H9 (cell line): ENCODE measurements around the gene SLC26A2. TPM values are rescaled to one million over a fixed set of nuclear protein-coding genes. Genes with fewer than 3 reads are reported as not detected.
A peak's percentile ranks its signal among the peaks of the same experiment; 100 is the strongest.

Experiments
- DNase-seq: peaks from one replicate; pipeline ENCODE4 v3.0.0-alpha.2; 2017
- H2AFZ ChIP-seq: one replicate; pipeline ENCODE4 v1.6.1; 2013; ENCODE audit warnings: mild to moderate bottlenecking, low read length, control low read depth, moderate library complexity
- H2AK5ac ChIP-seq: 2 replicates; pipeline ENCODE4 v1.6.1; 2013; ENCODE audit warnings: low read length, control low read depth, mixed read lengths; ENCODE audit not compliant: insufficient read length
- H2BK120ac ChIP-seq: one replicate; pipeline ENCODE4 v1.6.1; 2013; ENCODE audit warnings: low read depth, mild to moderate bottlenecking, low read length, control low read depth, inconsistent platforms; ENCODE audit not compliant: poor library complexity, severe bottlenecking
- H2BK12ac ChIP-seq: 2 replicates; pipeline ENCODE4 v1.6.1; 2013; ENCODE audit warnings: low read length, control low read depth, mixed read lengths, low read depth; ENCODE audit not compliant: insufficient read length
- H2BK15ac ChIP-seq: 2 replicates; pipeline ENCODE4 v1.6.1; 2013; ENCODE audit warnings: low read depth, low read length, control low read depth
- H2BK20ac ChIP-seq: one replicate; pipeline ENCODE4 v1.6.1; 2013; ENCODE audit warnings: low read depth, mild to moderate bottlenecking, low read length, control low read depth, inconsistent platforms; ENCODE audit not compliant: poor library complexity, severe bottlenecking
- H2BK5ac ChIP-seq: 2 replicates; pipeline ENCODE4 v1.6.1; 2013; ENCODE audit warnings: low read length, control low read depth, mixed read lengths; ENCODE audit not compliant: insufficient read length
- H3K14ac ChIP-seq: 2 replicates; pipeline ENCODE4 v1.6.1; 2013; ENCODE audit warnings: low read length, control low read depth; ENCODE audit not compliant: insufficient read depth
- H3K18ac ChIP-seq: 2 replicates; pipeline ENCODE4 v1.6.1; 2013; ENCODE audit warnings: low read depth, mild to moderate bottlenecking, mixed read lengths, low read length, control low read depth; ENCODE audit not compliant: insufficient read length
- H3K23ac ChIP-seq: 2 replicates; pipeline ENCODE4 v1.6.1; 2013; ENCODE audit warnings: low read length, control low read depth, mixed read lengths, low read depth; ENCODE audit not compliant: insufficient read length
- H3K23me2 ChIP-seq: 2 replicates; pipeline ENCODE4 v1.6.1; 2013; ENCODE audit warnings: low read depth, mild to moderate bottlenecking, mixed read lengths, low read length, control low read depth; ENCODE audit not compliant: insufficient read length, poor library complexity, severe bottlenecking
- H3K27ac ChIP-seq: 2 replicates; pipeline ENCODE4 v1.5.1; 2013; ENCODE audit warnings: low read length, control low read depth, mixed read lengths, low read depth; ENCODE audit not compliant: insufficient read length
- H3K27me3 ChIP-seq: 2 replicates; pipeline ENCODE4 v1.6.1; 2013; ENCODE audit warnings: low read length, control low read depth, inconsistent platforms; ENCODE audit not compliant: insufficient read depth
- H3K4ac ChIP-seq: 2 replicates; pipeline ENCODE4 v1.6.1; 2013; ENCODE audit warnings: low read depth, mild to moderate bottlenecking, control low read depth, inconsistent platforms, low read length, moderate library complexity
- H3K4me1 ChIP-seq: 2 replicates; pipeline ENCODE4 v1.6.1; 2013; ENCODE audit warnings: low read length, control low read depth, inconsistent platforms; ENCODE audit not compliant: insufficient read depth
- H3K4me2 ChIP-seq: 2 replicates; pipeline ENCODE4 v1.6.1; 2013; ENCODE audit warnings: low read length, control low read depth, mixed read lengths; ENCODE audit not compliant: insufficient read length, insufficient read depth
- H3K56ac ChIP-seq: 2 replicates; pipeline ENCODE4 v1.6.1; 2013; ENCODE audit warnings: low read depth, mild to moderate bottlenecking, mixed read lengths, low read length, control low read depth; ENCODE audit not compliant: insufficient read length
- H3K79me1 ChIP-seq: 2 replicates; pipeline ENCODE4 v1.6.1; 2013; ENCODE audit warnings: low read depth, mild to moderate bottlenecking, moderate library complexity, low read length, control low read depth, inconsistent platforms; ENCODE audit not compliant: insufficient read depth, poor library complexity, severe bottlenecking
- H3K79me2 ChIP-seq: 2 replicates; pipeline ENCODE4 v1.6.1; 2013; ENCODE audit warnings: low read length, control low read depth, inconsistent platforms; ENCODE audit not compliant: insufficient read depth
- H3K9ac ChIP-seq: 2 replicates; pipeline ENCODE4 v1.6.1; 2013; ENCODE audit warnings: low read length, control low read depth, mixed read lengths; ENCODE audit not compliant: insufficient read length; ENCODE audit errors: extremely low read depth
- H3K9me3 ChIP-seq: one replicate; pipeline ENCODE4 v1.6.1; 2013; ENCODE audit warnings: low read depth, low read length, inconsistent platforms; ENCODE audit not compliant: control insufficient read depth
- H3T11ph ChIP-seq: one replicate; pipeline ENCODE4 v1.6.1; 2013; ENCODE audit warnings: mild to moderate bottlenecking, low read length, control low read depth, inconsistent platforms
- H4K20me1 ChIP-seq: one replicate; pipeline ENCODE4 v1.6.1; 2013; ENCODE audit not compliant: control insufficient read depth, insufficient read length, insufficient read depth
- H4K5ac ChIP-seq: 2 replicates; pipeline ENCODE4 v1.6.1; 2013; ENCODE audit warnings: low read depth, mild to moderate bottlenecking, mixed read lengths, low read length, control low read depth; ENCODE audit not compliant: insufficient read length
- H4K8ac ChIP-seq: replicated peaks from 2 replicates; pipeline ENCODE4 v1.6.1; 2013; ENCODE audit warnings: low read length, control low read depth, mixed read lengths, low read depth; ENCODE audit not compliant: insufficient read length
- H4K91ac ChIP-seq: 2 replicates; pipeline ENCODE4 v1.6.1; 2013; ENCODE audit warnings: low read depth, mild to moderate bottlenecking, moderate library complexity, mixed read lengths, low read length, control low read depth; ENCODE audit not compliant: insufficient read length
- H3K27ac Mint-ChIP-seq, 3 experiments: 2 replicates in 2 of 3; 3 replicates in 1 of 3; pipeline ENCODE4 v1.8.0; 2020 to 2021; ENCODE audit warnings: mixed read lengths in 3 of 3, mild to moderate bottlenecking in 1 of 3, moderate library complexity in 1 of 3
- H3K27me3 Mint-ChIP-seq: 2 replicates; pipeline ENCODE4 v1.8.0; 2021; ENCODE audit warnings: low read depth, mild to moderate bottlenecking, moderate library complexity, mixed read lengths
- H3K36me3 Mint-ChIP-seq, 3 experiments: 2 replicates in 2 of 3; 3 replicates in 1 of 3; pipeline ENCODE4 v1.8.0; 2020 to 2021; ENCODE audit warnings: low read depth in 3 of 3, mixed read lengths in 3 of 3; ENCODE audit not compliant: insufficient read depth in 1 of 3
- H3K4me1 Mint-ChIP-seq, 2 experiments: 2 replicates each; pipeline ENCODE4 v1.8.0; 2020; ENCODE audit warnings: mixed read lengths in 2 of 2
- H3K4me3 Mint-ChIP-seq, 2 experiments: 2 replicates in 1 of 2; 3 replicates in 1 of 2; pipeline ENCODE4 v1.8.0; 2020 to 2021; ENCODE audit warnings: mild to moderate bottlenecking in 2 of 2, mixed read lengths in 2 of 2, moderate library complexity in 1 of 2
- H3K9me3 Mint-ChIP-seq, 2 experiments: 2 replicates in 1 of 2; 3 replicates in 1 of 2; pipeline ENCODE4 v1.8.0; 2020; ENCODE audit warnings: mild to moderate bottlenecking in 2 of 2, mixed read lengths in 2 of 2, moderate library complexity in 1 of 2
- WGBS: extraction: QIAGEN DNeasy Blood & Tissue Kit; methylation state at CpG from one replicate; pipeline ENCODE4 v1.1.7; 2013; ENCODE audit warnings: missing lambda C conversion rate, low lambda C conversion rate, mixed read lengths; ENCODE audit not compliant: insufficient read length; ENCODE audit errors: extremely low coverage; 5-methylcytosine and 5-hydroxymethylcytosine counted together
- long read RNA-seq: library from polyadenylated mRNA; unstranded; transcript quantifications from one replicate; pipeline ENCODE4 v2.0.0, GENCODE V29; 2020
- total RNA-seq: library from RNA; stranded (reverse); gene quantifications from 2 replicates; pipeline ENCODE4 v1.2.1, GENCODE V29; 2021
- TF ChIP-seq, protein P1 (sequence below): fragments of 200-600 bp; sonication (generic); conservative IDR thresholded peaks from 3 replicates; pipeline ENCODE4 v1.8.0; 2021; ENCODE audit warnings: antibody characterized with exemption, mild to moderate bottlenecking

Gene SLC26A2
- 5.9 and 6.1 TPM in 2 replicates for total RNA-seq
- long read RNA-seq, full-length matches to known transcripts: 17 of 17 reads
- long read RNA-seq, partial matches to known transcripts: 0 of 17 reads
- long read RNA-seq, other reads (novel, unspliced or antisense): 0 of 17 reads

DNA sequence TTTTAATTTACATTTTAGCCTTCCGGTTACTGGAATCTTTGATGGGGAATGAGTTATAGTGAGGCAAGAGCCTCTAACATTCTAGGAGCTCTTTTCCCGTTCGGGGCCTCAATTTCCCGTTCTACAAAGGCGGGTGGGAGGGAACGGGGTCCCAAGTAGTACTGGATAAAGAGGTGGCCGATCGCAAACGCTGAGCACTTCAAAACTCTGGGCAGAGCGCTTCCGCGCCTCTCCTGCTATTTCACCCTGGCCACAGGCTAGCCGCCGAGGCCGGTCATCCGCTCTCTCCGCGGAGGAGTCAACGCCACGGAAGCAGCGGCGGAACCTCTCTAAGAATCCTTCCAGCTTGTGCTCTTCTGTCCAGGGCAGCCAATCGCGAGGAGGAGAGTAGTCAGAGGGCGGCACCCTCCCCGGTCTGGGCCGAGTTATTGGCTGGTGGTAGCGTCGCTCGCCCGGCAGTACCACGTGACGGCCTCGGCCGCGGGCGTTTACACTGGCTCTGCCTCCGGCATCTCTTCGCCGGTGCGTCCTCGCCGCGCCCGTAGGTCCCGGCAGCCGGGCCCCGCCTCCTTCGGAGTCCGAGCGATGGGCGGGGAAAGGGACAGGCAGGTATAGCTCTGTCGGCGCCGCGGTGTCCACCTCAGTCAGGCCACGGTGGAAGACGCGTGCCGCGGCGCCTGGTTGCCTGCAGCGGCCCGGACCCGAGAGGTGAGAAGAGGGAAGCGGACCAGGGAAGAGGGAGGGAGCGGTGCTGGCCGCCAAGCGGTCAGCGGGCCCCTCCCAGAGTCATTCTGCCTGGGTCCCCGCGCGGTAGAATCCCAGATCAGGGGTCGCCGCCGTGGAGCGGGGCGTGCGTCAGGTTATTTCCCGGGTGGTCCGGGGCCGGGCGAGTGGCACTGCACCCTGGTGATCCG lies at the start of gene SLC26A2:
Gene SLC26A2 (plus strand): TSS at position 487 of the 914 bp plus-strand sequence. CDS start 16,895 bp downstream, outside the sequence.
- Histone ChIP-seq H3K56ac (no peak within 1 kb of the TSS), H4K5ac (no peak within 1 kb of the TSS), H3K4me1 (peaks cover 2% of the 10 kb centered on the region; the same call in 1 of the 2 replicates), H2AFZ (no peak within 1 kb of the TSS), H2AK5ac (no peak within 1 kb of the TSS), H3K79me1 (no peaks in the 10 kb centered on the region), H3K27ac (no peak within 1 kb of the TSS), H4K20me1 (no peaks in the 10 kb centered on the region), H3K27me3 (no peaks in the 10 kb centered on the region; the same call in 1 of the 2 replicates), H3K4ac (no peak within 1 kb of the TSS), H3K79me2 (no peaks in the 10 kb centered on the region), H2BK5ac (no peak within 1 kb of the TSS), H3K23me2 (peaks cover 5% of the 10 kb centered on the region), H2BK12ac (no peak within 1 kb of the TSS), H3K9me3 (no peaks in the 10 kb centered on the region), H2BK120ac (no peak within 1 kb of the TSS), H3K18ac (no peak within 1 kb of the TSS), H4K8ac (no peak within 1 kb of the TSS), H2BK20ac (no peak within 1 kb of the TSS), H3K23ac (no peak within 1 kb of the TSS), H3K4me2 (peak within 1 kb of the TSS; percentile 82), H3K9ac (no peak within 1 kb of the TSS), H4K91ac (no peak within 1 kb of the TSS), H3T11ph (no peak within 1 kb of the TSS), H3K14ac (no peak within 1 kb of the TSS), H2BK15ac (no peak within 1 kb of the TSS)
- Mint-ChIP-seq H3K27ac (peak within 1 kb of the TSS; percentile 97 to 99 (median 98)), H3K9me3 (no peaks in the 10 kb centered on the region), H3K36me3 (peaks cover 0 to 2% (median 0%) of the 10 kb centered on the region in 3 experiments; a peak in 1 of 7 replicates), H3K4me1 (peaks cover 13 to 16% of the 10 kb centered on the region in 2 experiments), H3K27me3 (peaks cover 9% of the 10 kb centered on the region), H3K4me3 (peak within 1 kb of the TSS; percentile 85 to 95)
- WGBS: no CpG with 5 or more reads among the region's 84 CpGs
- DNase-seq: peak; percentile 99
- TF ChIP-seq, protein P1, sequence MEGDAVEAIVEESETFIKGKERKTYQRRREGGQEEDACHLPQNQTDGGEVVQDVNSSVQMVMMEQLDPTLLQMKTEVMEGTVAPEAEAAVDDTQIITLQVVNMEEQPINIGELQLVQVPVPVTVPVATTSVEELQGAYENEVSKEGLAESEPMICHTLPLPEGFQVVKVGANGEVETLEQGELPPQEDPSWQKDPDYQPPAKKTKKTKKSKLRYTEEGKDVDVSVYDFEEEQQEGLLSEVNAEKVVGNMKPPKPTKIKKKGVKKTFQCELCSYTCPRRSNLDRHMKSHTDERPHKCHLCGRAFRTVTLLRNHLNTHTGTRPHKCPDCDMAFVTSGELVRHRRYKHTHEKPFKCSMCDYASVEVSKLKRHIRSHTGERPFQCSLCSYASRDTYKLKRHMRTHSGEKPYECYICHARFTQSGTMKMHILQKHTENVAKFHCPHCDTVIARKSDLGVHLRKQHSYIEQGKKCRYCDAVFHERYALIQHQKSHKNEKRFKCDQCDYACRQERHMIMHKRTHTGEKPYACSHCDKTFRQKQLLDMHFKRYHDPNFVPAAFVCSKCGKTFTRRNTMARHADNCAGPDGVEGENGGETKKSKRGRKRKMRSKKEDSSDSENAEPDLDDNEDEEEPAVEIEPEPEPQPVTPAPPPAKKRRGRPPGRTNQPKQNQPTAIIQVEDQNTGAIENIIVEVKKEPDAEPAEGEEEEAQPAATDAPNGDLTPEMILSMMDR: 0 out of 3 replicates have a peak, but pooled peaks have one; percentile 12
